Tibial nerve (tissue), 4 donors: ENCODE results near the gene ETF1. TPM values are rescaled to one million over a fixed set of nuclear protein-coding genes. Genes with fewer than 3 reads are reported as not detected.
A peak's percentile ranks its signal among the peaks of the same experiment; 100 is the strongest.

Source experiments
- DNase-seq, 2 donors: peaks; one replicate each; pipeline ENCODE4 v3.0.0-alpha.2; 2019; ENCODE audit warnings: low spot score in 2 of 2
- H3K27ac ChIP-seq, 4 donors: fragments of 200-600 bp; sonication (generic) in 3 of 4; one replicate each; pipeline ENCODE4 v1.5.1; 2017 to 2019; ENCODE audit warnings: mild to moderate bottlenecking in 1 of 4
- H3K27me3 ChIP-seq, 2 donors: fragments of 200-600 bp; sonication (generic) in 1 of 2; one replicate each; pipeline versions ENCODE4 v1.5.1 to v1.6.0; 2017 to 2019
- H3K36me3 ChIP-seq, 3 donors: fragments of 200-600 bp; sonication (generic); one replicate each; pipeline ENCODE4 v1.5.1; 2018 to 2019
- H3K4me1 ChIP-seq, 4 donors: fragments of 200-600 bp; sonication (generic) in 3 of 4; one replicate each; pipeline ENCODE4 v1.5.1; 2017 to 2019
- H3K4me3 ChIP-seq, 4 donors: fragments of 200-600 bp; sonication (generic) in 3 of 4; one replicate each; pipeline ENCODE4 v1.5.1; 2017 to 2019; ENCODE audit warnings: mild to moderate bottlenecking in 1 of 4, moderate library complexity in 1 of 4
- H3K9me3 ChIP-seq, 4 donors: fragments of 200-600 bp; sonication (generic) in 3 of 4; one replicate each; pipeline ENCODE4 v1.5.1; 2017 to 2019
- CTCF ChIP-seq, 5 experiments: fragments of 200-600 bp in 3 of 5; fragments of 450-650 bp in 2 of 5; sonication (generic) in 3 of 5; IDR thresholded peaks; one replicate each; pipeline ENCODE4 v1.5.1; 2016 to 2019; ENCODE audit warnings: antibody characterized with exemption in 5 of 5, mild to moderate bottlenecking in 3 of 5, moderate library complexity in 2 of 5
- EP300 ChIP-seq, 2 donors: sonication (generic); formaldehyde crosslinking; IDR thresholded peaks; one replicate each; pipeline ENCODE4 v1.6.1; 2017; ENCODE audit warnings: antibody characterized with exemption in 2 of 2, mild to moderate bottlenecking in 1 of 2
- POLR2A ChIP-seq, 2 donors: fragments of 450-650 bp; IDR thresholded peaks; one replicate each; pipeline ENCODE4 v1.6.1; 2017; ENCODE audit warnings: antibody characterized with exemption in 2 of 2, mild to moderate bottlenecking in 2 of 2, moderate library complexity in 2 of 2
- WGBS, 2 donors: methylation state at CpG; one replicate each; pipeline ENCODE4 v1.1.5; 2018; 5-methylcytosine and 5-hydroxymethylcytosine counted together
- total RNA-seq, 4 donors: library from RNA; depleted of rRNA; stranded (reverse); fragments of >200 nt; gene quantifications; one replicate each; pipeline ENCODE4 v1.1.0, GENCODE V29; 2016

Gene ETF1
- total RNA-seq, 4 donors from 2014 or later: 48.4 to 80.1 (median 58.6) TPM

DNA sequence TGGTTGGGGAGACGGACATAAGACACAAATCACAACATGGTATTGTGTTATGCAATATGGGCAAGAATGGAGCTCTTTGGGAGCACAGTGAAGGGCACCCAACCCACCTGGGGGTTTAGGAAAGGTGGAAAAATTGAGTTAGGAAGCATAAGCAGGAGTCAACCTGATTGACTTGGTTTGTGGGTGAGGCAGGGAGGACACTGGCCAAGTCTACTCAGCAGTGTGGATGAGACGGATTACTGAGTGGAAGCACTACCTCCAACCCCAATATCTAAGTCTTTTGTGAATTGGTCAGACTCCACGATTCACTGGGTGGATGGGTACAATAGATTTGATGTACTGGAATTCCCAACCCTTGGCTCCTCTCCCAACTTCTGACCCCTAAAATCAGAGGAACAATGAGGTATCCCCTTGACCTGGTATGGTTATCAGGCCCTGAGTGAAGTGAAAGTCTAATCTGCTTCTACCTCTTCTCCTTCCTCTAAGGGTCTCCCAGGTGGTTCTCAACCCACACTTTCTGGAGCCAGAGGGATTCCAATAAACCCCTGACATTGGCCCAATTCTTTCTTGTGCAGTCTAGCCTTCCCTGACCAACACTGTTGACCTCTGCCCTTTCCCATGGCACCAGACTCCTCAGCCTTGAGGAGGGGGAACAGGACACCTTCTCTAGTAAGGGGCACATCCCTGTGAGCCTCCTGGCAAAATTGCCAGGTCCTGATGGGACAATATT is 72.5 kb downstream of the ETF1 start:
- Histone ChIP-seq H3K9me3 (no peaks in the 10 kb centered on the region), H3K4me1 (peaks cover 0 to 44% (median 20%) of the 10 kb centered on the region in 4 donors), H3K27me3 (no peaks in the 10 kb centered on the region), H3K36me3 (peaks cover 0 to 11% (median 0%) of the 10 kb centered on the region in 3 donors), H3K4me3 (no peak overlapping the region), H3K27ac (no peak overlapping the region)
- TF ChIP-seq POLR2A (IDR thresholded peaks at IDR 0.05) (no peak), EP300 (IDR thresholded peaks at IDR 0.05) (no peak), CTCF (IDR thresholded peaks at IDR 0.05) (no peak)
- no peak for DNase-seq
- 56 to 68% methylated on average over 3 of the region's 3 CpGs for WGBS, 2 donors

- no peaks in the 10 kb centered on the region for H3K27me3 ChIP-seq
- peaks cover 0 to 45% (median 20%) of the 10 kb centered on the region in 4 donors for H3K4me1 ChIP-seq
- no peaks in the 10 kb centered on the region for H3K9me3 ChIP-seq
- TF ChIP-seq EP300 (IDR thresholded peaks at IDR 0.05) (no peak), POLR2A (IDR thresholded peaks at IDR 0.05) (no peak), CTCF (IDR thresholded peaks at IDR 0.05) (no peak)
- no peak overlapping the region for H3K4me3 ChIP-seq
- H3K36me3 ChIP-seq: peaks cover 0 to 11% (median 0%) of the 10 kb centered on the region in 3 donors
- WGBS, 2 donors: 54 to 59% methylated on average over 8 of the region's 8 CpGs
- DNase-seq: no peak
- H3K27ac ChIP-seq: no peak overlapping the region
Observed at GRCh38 chr5:138469540-138470321, 73.3 kb downstream of the ETF1 start.

DNA sequence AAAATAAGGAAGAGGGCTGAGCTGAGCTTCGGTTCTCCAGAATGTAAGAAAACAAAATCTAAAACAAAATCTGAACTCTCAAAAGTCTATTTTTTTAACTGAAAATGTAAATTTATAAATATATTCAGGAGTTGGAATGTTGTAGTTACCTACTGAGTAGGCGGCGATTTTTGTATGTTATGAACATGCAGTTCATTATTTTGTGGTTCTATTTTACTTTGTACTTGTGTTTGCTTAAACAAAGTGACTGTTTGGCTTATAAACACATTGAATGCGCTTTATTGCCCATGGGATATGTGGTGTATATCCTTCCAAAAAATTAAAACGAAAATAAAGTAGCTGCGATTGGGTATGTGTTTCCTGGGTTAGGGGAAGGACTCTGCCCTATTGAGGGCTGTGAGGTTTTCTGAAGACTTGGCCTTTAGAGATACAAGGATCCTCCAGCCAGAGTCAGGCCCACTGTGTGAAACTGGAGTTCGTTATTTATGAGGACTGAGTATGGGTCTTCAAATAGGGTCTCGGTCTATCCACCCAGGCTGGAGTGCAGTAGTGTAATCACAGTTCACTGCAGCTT is 74.0 kb downstream of the ETF1 start:
- peaks cover 0 to 45% (median 20%) of the 10 kb centered on the region in 4 donors for H3K4me1 ChIP-seq
- no peaks in the 10 kb centered on the region for H3K9me3 ChIP-seq
- no peaks in the 10 kb centered on the region for H3K27me3 ChIP-seq
- no peak overlapping the region for H3K27ac ChIP-seq
- no peak for DNase-seq
- H3K4me3 ChIP-seq: no peak overlapping the region
- TF ChIP-seq EP300 (IDR thresholded peaks at IDR 0.05) (no peak), POLR2A (IDR thresholded peaks at IDR 0.05) (no peak), CTCF (IDR thresholded peaks at IDR 0.05) (no peak)
- peaks cover 0 to 11% (median 0%) of the 10 kb centered on the region in 3 donors for H3K36me3 ChIP-seq
- WGBS, 2 donors: 77 to 81% methylated on average over 8 of the region's 8 CpGs

DNA sequence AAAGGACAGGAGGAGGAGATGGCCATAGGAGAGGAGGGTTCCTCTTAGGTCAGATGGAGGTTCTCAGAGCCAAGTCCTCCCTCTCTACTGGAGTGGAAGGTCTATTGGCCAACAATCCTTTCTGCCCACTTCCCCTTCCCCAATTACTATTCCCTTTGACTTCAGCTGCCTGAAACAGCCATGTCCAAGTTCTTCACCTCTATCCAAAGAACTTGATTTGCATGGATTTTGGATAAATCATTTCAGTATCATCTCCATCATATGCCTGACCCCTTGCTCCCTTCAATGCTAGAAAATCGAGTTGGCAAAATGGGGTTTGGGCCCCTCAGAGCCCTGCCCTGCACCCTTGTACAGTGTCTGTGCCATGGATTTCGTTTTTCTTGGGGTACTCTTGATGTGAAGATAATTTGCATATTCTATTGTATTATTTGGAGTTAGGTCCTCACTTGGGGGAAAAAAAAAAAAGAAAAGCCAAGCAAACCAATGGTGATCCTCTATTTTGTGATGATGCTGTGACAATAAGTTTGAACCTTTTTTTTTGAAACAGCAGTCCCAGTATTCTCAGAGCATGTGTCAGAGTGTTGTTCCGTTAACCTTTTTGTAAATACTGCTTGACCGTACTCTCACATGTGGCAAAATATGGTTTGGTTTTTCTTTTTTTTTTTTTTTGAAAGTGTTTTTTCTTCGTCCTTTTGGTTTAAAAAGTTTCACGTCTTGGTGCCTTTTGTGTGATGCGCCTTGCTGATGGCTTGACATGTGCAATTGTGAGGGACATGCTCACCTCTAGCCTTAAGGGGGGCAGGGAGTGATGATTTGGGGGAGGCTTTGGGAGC is 74.7 kb downstream of the ETF1 start:
- H3K4me3 ChIP-seq: peak overlapping the region in 2 of 4 donors; percentile 63 to 84
- peak overlapping the region in 1 of 4 donors; percentile 96 for H3K27ac ChIP-seq
- H3K9me3 ChIP-seq: no peaks in the 10 kb centered on the region
- TF ChIP-seq CTCF (IDR thresholded peaks at IDR 0.05): no peak
- peaks cover 0 to 11% (median 0%) of the 10 kb centered on the region in 3 donors for H3K36me3 ChIP-seq
- no peak for DNase-seq
- 74 to 80% methylated on average over 7 of the region's 7 CpGs for WGBS, 2 donors
- no peaks in the 10 kb centered on the region for H3K27me3 ChIP-seq
- peaks cover 0 to 48% (median 22%) of the 10 kb centered on the region in 4 donors for H3K4me1 ChIP-seq
